Lower leg skin (tissue), 4 donors: ENCODE measurements around the gene NF1. TPM values are rescaled to one million over a fixed set of nuclear protein-coding genes. Genes with fewer than 3 reads are reported as not detected.
"Not testable (repeated sequence)": the region's sequence is repeated elsewhere in the genome, so short reads cannot be mapped to it uniquely, and the experiment has no call there.

Experiments used
- DNase-seq, 2 donors: peaks; one replicate each; pipeline ENCODE4 v3.0.0-alpha.2; 2019; ENCODE audit warnings: low spot score in 2 of 2
- H3K4me3 ChIP-seq: fragments of 200-600 bp; sonication (generic); 2 replicates; pipeline ENCODE4 v1.5.1; 2017; ENCODE audit warnings: mild to moderate bottlenecking, low read depth; ENCODE audit not compliant: poor library complexity, severe bottlenecking
- CTCF ChIP-seq, 3 donors: fragments of 450-650 bp; IDR thresholded peaks; one replicate each; pipeline ENCODE4 v1.5.1; 2016; ENCODE audit warnings: antibody characterized with exemption in 3 of 3, mild to moderate bottlenecking in 3 of 3, moderate library complexity in 2 of 3
- POLR2A ChIP-seq, 2 donors: fragments of 450-650 bp; IDR thresholded peaks; one replicate each; pipeline ENCODE4 v1.6.1; 2016 to 2017; ENCODE audit warnings: antibody characterized with exemption in 2 of 2, mild to moderate bottlenecking in 1 of 2, moderate library complexity in 1 of 2
- WGBS, 2 donors: methylation state at CpG; one replicate each; pipeline ENCODE4 v1.1.5; 2018; 5-methylcytosine and 5-hydroxymethylcytosine counted together
- intact Hi-C: fragments of 100-400 bp; cut with DNase I; formaldehyde crosslinking; loops from one replicate; pipeline ENCODE4 v1.15.0; 2023; ENCODE audit warnings: low total_unique reads
- total RNA-seq, 4 donors: library from RNA; depleted of rRNA; stranded (reverse); fragments of >200 nt; gene quantifications; one replicate each; pipeline ENCODE4 v1.1.0, GENCODE V29; 2016

NF1 gene, protein sequence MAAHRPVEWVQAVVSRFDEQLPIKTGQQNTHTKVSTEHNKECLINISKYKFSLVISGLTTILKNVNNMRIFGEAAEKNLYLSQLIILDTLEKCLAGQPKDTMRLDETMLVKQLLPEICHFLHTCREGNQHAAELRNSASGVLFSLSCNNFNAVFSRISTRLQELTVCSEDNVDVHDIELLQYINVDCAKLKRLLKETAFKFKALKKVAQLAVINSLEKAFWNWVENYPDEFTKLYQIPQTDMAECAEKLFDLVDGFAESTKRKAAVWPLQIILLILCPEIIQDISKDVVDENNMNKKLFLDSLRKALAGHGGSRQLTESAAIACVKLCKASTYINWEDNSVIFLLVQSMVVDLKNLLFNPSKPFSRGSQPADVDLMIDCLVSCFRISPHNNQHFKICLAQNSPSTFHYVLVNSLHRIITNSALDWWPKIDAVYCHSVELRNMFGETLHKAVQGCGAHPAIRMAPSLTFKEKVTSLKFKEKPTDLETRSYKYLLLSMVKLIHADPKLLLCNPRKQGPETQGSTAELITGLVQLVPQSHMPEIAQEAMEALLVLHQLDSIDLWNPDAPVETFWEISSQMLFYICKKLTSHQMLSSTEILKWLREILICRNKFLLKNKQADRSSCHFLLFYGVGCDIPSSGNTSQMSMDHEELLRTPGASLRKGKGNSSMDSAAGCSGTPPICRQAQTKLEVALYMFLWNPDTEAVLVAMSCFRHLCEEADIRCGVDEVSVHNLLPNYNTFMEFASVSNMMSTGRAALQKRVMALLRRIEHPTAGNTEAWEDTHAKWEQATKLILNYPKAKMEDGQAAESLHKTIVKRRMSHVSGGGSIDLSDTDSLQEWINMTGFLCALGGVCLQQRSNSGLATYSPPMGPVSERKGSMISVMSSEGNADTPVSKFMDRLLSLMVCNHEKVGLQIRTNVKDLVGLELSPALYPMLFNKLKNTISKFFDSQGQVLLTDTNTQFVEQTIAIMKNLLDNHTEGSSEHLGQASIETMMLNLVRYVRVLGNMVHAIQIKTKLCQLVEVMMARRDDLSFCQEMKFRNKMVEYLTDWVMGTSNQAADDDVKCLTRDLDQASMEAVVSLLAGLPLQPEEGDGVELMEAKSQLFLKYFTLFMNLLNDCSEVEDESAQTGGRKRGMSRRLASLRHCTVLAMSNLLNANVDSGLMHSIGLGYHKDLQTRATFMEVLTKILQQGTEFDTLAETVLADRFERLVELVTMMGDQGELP (N-terminal part only)
- 10 to 100 TPM; 27.5 to 48.6 (median 34.3) TPM for total RNA-seq

DNA sequence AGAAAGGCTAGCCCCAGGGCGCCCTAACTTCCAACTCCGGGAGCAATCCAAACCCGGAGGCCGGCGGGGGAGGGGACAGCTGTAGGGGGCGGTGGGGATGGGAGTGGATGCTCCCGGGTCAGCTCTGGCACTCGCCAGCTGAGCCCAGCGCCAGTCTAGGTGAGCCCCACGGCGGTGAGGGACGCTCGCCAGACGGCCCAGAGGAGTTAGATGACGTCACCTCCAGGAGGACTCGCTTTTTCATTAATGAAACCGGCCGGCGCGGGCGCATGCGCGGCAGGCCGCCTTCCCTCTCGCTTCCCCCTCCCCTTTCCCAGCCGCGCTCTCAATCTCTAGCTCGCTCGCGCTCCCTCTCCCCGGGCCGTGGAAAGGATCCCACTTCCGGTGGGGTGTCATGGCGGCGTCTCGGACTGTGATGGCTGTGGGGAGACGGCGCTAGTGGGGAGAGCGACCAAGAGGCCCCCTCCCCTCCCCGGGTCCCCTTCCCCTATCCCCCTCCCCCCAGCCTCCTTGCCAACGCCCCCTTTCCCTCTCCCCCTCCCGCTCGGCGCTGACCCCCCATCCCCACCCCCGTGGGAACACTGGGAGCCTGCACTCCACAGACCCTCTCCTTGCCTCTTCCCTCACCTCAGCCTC is at the start of gene NF1:
Gene NF1 (plus strand): TSS at position 378 of the 636 bp plus-strand sequence. CDS start 333 bp downstream, outside the sequence.
- intact Hi-C loops, result no loop called here
- peak within 1 kb of the TSS; percentile 100 for H3K4me3 ChIP-seq
- 0% methylated on average over 26 to 43 of the region's 45 CpGs for WGBS, 2 donors
- TF ChIP-seq CTCF (IDR thresholded peaks at IDR 0.05), result no peak
- no peak for TF ChIP-seq POLR2A (IDR thresholded peaks at IDR 0.05)
- peak; percentile 94 to 99 for DNase-seq

DNA sequence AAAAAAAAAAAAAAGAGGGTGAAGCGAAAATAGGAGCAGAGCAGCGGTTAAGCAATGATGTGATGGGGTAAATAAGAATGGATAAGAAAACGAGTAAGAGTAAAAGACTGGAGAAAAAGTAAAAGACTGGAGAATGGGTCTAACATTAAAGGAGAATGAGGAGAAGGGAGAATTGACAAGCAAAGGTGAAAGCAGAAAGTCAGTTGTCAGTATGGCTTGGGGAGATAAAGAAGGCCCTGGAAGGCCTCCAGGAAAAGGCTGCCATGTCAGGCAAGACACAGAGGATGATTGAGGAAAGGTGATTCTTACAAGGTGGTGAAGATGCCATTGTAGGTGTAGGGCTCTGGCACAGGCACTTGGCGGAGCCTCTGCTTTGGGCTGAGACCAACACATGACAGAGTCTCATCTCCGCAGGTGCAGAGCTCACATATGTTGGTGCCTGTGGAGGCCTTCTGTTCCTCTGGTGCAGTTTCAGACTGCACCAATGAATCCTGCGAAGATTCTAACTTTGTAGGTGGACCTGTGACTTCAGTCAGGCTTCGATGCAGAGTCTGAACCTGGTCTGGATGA is 47.8 kb upstream of the NF1 start:
- intact Hi-C loops, H3K4me3 ChIP-seq, DNase-seq: not testable (repeated sequence)
- WGBS, 2 donors, result 91 to 95% methylated on average over 5 of the region's 7 CpGs

GRCh38 chr17:31048142-31048541 is 46.6 kb upstream of the NF1 start:
- no peak for DNase-seq
- no peak overlapping the region for H3K4me3 ChIP-seq
- intact Hi-C loops, result no loop called here
- TF ChIP-seq POLR2A (IDR thresholded peaks at IDR 0.05) (no peak), CTCF (IDR thresholded peaks at IDR 0.05) (no peak)

- TF ChIP-seq POLR2A (IDR thresholded peaks at IDR 0.05), result no peak
- H3K4me3 ChIP-seq, result no peak overlapping the region
- intact Hi-C loops, result no loop called here
- no peak for DNase-seq
Measured at GRCh38 chr17:31048780-31049179, 46.0 kb upstream of the NF1 start.

DNA sequence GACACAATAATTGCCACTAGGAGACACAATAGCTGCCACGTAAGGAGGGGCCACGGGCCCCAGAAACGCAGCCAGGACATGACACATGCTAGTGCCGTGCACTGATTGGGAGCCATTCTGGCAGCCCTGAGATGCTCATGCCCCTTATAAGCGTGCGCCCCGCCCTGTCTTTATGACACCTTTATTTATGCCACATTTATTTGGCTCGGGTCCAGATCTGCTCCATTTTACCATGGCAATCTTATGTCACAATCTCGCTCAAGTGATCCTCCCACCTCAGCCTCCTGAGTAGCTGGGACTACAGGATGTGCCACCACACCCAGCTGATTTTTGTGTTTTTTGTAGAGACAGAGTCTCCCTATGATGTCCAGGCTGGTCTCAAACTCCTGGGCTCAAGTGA is 43.8 kb upstream of the NF1 start:
- DNase-seq, result no peak
- intact Hi-C loops, result no loop called here
- no peak overlapping the region for H3K4me3 ChIP-seq
- TF ChIP-seq POLR2A (IDR thresholded peaks at IDR 0.05) (no peak), CTCF (IDR thresholded peaks at IDR 0.05) (no peak)
- 92 to 94% methylated on average over 9 of the region's 9 CpGs for WGBS, 2 donors

- no peak overlapping the region for H3K4me3 ChIP-seq
- WGBS, 2 donors, result 62 to 65% methylated on average over 2 of the region's 2 CpGs
- intact Hi-C loops, result no loop called here
- TF ChIP-seq CTCF (IDR thresholded peaks at IDR 0.05) (no peak), POLR2A (IDR thresholded peaks at IDR 0.05) (no peak)
- no peak for DNase-seq
Measured at GRCh38 chr17:31051506-31051905, 43.3 kb upstream of the NF1 start.
